OCI-LY7 (cell line): ENCODE measurements around the gene KIF16B. TPM values are rescaled to one million over a fixed set of nuclear protein-coding genes. Genes with fewer than 3 reads are reported as not detected.

ENCODE experiments used
- BruUV-seq: library from RNA; stranded (reverse); fragments of 400-500 nt; replicated peaks from 2 replicates; lab custom pipeline; 2021; lab: Mats Ljungman, UMichigan
- CTCF ChIA-PET: fragments of 300-600 bp; sonication (Branson Sonifier 250); formaldehyde crosslinking; loops from one replicate; lab custom pipeline; 2022; ENCODE audit warnings: antibody characterized with exemption; ENCODE audit not compliant: unreplicated experiment; lab: Charles Lee
- POLR2A ChIA-PET: fragments of 300-600 bp; sonication (Branson Sonifier 250); formaldehyde crosslinking; loops from one replicate; lab custom pipeline; 2022; ENCODE audit warnings: antibody characterized with exemption; lab: Charles Lee
- DNase-seq: peaks from one replicate; pipeline ENCODE4 v3.0.0-alpha.2; 2015; ENCODE audit warnings: low spot score
- H2AFZ ChIP-seq: fragments of 200-600 bp; sonication (generic), shearing (Covaris generic); 2 replicates; pipeline ENCODE4 v1.6.1; 2014; ENCODE audit warnings: mild to moderate bottlenecking, antibody characterized with exemption, low read length, moderate library complexity
- H3K27ac ChIP-seq: fragments of 200-600 bp; sonication (generic); 2 replicates; pipeline ENCODE4 v1.5.1; 2014; ENCODE audit warnings: mixed run types, low read depth, mild to moderate bottlenecking, moderate library complexity, low read length, inconsistent platforms; ENCODE audit not compliant: poor library complexity, severe bottlenecking
- H3K36me3 ChIP-seq: fragments of 200-600 bp; sonication (generic); 2 replicates; pipeline ENCODE4 v1.6.1; 2014; ENCODE audit warnings: mild to moderate bottlenecking, antibody characterized with exemption, low read length, moderate library complexity, mixed read lengths; ENCODE audit not compliant: insufficient read depth
- H3K4me1 ChIP-seq: fragments of 200-600 bp; sonication (generic); 2 replicates; pipeline ENCODE4 v1.5.1; 2014; ENCODE audit warnings: mild to moderate bottlenecking, low read length; ENCODE audit not compliant: insufficient read depth, poor library complexity, severe bottlenecking
- H3K4me2 ChIP-seq: fragments of 200-600 bp; sonication (generic); 2 replicates; pipeline ENCODE4 v1.6.1; 2014; ENCODE audit warnings: mild to moderate bottlenecking, low read length
- H3K4me3 ChIP-seq: fragments of 200-600 bp; sonication (generic); 2 replicates; pipeline ENCODE4 v1.5.1; 2014; ENCODE audit warnings: mild to moderate bottlenecking, low read depth, low read length; ENCODE audit not compliant: poor library complexity, severe bottlenecking
- H3K79me2 ChIP-seq: fragments of 200-600 bp; sonication (generic); 2 replicates; pipeline ENCODE4 v1.6.1; 2016; ENCODE audit warnings: low read depth, mild to moderate bottlenecking, low read length, moderate library complexity, mixed read lengths; ENCODE audit not compliant: insufficient read depth
- H3K9me2 ChIP-seq: fragments of 200-600 bp; sonication (generic); 2 replicates; pipeline ENCODE4 v1.6.1; 2016; ENCODE audit warnings: mild to moderate bottlenecking, low read length, mixed read lengths; ENCODE audit not compliant: insufficient read depth
- H3K9me3 ChIP-seq: fragments of 200-600 bp; sonication (generic); 2 replicates; pipeline ENCODE4 v1.6.1; 2014; ENCODE audit warnings: mild to moderate bottlenecking, mixed run types, low read length, mixed read lengths
- H4K20me1 ChIP-seq: fragments of 200-600 bp; sonication (generic); 2 replicates; pipeline ENCODE4 v1.6.1; 2014; ENCODE audit warnings: mild to moderate bottlenecking, antibody characterized with exemption, low read length, moderate library complexity, mixed read lengths; ENCODE audit not compliant: insufficient read depth
- CTCF ChIP-seq: fragments of 200-600 bp; sonication (generic); conservative IDR thresholded peaks from 2 replicates; pipeline ENCODE4 v1.5.1; 2014; ENCODE audit warnings: mild to moderate bottlenecking, antibody characterized with exemption, low read length, moderate library complexity, mixed read lengths
- EZH2phosphoT487 ChIP-seq: fragments of 200-600 bp; sonication (generic); IDR thresholded peaks from 2 replicates; pipeline ENCODE4 v1.6.1; 2018; ENCODE audit warnings: low read depth, borderline replicate concordance, mild to moderate bottlenecking, mixed run types, antibody characterized with exemption, low read length, moderate library complexity, mixed read lengths
- intact Hi-C: fragments of 100-400 bp; cut with micrococcal nuclease; formaldehyde crosslinking; loops from one replicate; pipeline ENCODE4 v1.10.0; 2022; ENCODE audit not compliant: unreplicated experiment
- total RNA-seq, 2 experiments: library from RNA; depleted of rRNA in 1 of 2; stranded (reverse); fragments of >200 nt in 1 of 2; shearing (Covaris generic) in 1 of 2; gene quantifications; 2 replicates each; pipeline ENCODE4 v1.2.3, GENCODE V29; 2014 to 2022

The KIF16B gene
- total RNA-seq, 2 experiments from 2014 or later = 6.2 to 11.2 TPM

DNA sequence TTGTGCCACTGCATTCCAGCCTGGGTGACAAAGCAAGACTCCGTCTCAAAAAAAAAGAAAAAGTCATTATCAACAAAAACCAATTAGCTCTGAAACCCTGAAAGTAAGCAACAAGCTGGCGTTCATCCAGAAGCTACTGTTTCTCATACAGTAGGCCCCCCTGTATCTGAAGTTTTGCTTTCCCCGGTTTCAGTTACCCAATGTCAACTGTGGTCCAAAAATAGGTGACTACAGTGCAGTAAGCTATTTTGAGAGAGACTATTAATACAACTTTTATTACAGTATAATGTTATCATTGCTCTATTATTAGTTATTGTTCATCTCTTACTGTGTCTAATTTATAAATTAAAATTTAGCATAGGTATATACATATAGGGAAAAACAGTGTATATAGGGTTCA lies 135.1 kb downstream of the KIF16B start:
- Histone ChIP-seq H3K4me1 (no peaks in the 10 kb centered on the region), H4K20me1 (no peaks in the 10 kb centered on the region), H3K4me3 (no peak overlapping the region), H3K36me3 (no peaks in the 10 kb centered on the region), H3K9me2 (no peaks in the 10 kb centered on the region), H3K4me2 (no peak overlapping the region), H3K9me3 (no peaks in the 10 kb centered on the region), H3K79me2 (no peaks in the 10 kb centered on the region), H2AFZ (no peak overlapping the region), H3K27ac (no peak overlapping the region)
- CTCF ChIA-PET = no interaction called here
- DNase-seq = no peak
- TF ChIP-seq EZH2phosphoT487 (no peak), CTCF (no peak)
- no TSS peak for BruUV-seq
- POLR2A ChIA-PET = interaction anchor here (0.6 kb wide), 1 partner anchor 803 kb away, joined by 7 read pairs; no protein-coding TSS in a partner anchor
- intact Hi-C loops = no loop called here

DNA sequence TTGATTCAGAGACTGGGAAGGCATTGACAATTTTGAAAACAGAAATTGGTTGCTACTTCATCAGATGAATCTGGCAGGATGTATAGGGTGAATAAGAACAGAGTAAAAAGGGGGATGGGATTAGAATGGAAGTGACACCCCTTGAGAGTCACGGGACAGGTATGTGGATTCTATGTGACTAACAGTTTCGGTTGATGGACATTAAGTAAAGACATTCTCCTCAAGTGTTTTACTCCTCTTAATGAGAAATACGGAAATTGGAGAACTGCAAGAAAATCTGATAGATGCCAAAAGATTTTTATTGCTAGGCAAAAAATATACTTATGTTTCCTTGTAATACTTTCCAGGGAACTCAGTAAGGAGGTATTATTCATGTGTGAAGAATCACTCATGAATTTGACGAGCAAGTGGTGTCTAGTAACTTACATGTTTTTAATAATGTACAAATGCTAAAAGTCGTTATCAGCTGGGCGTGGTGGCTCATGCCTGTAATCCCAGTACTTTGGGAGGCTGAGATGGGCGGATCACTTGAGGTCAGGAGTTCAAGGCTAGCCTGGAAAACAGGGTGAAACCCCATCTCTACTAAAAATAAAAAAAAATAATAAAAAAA lies 135.8 kb downstream of the KIF16B start:
- ChIA-PET POLR2A (interaction anchor here (0.6 kb wide), 1 partner anchor 802 kb away, joined by 7 read pairs; no protein-coding TSS in a partner anchor), CTCF (no interaction called here)
- H3K4me3 ChIP-seq = no peak overlapping the region
- intact Hi-C loops = no loop called here
- H3K27ac ChIP-seq = no peak overlapping the region
- no peaks in the 10 kb centered on the region for H3K79me2 ChIP-seq
- no peaks in the 10 kb centered on the region for H3K4me1 ChIP-seq
- no peak for TF ChIP-seq EZH2phosphoT487
- no peak for TF ChIP-seq CTCF
- H3K9me2 ChIP-seq = no peaks in the 10 kb centered on the region
- no peak overlapping the region for H2AFZ ChIP-seq
- no peak for DNase-seq
- no peaks in the 10 kb centered on the region for H3K9me3 ChIP-seq
- H4K20me1 ChIP-seq = no peaks in the 10 kb centered on the region
- no TSS peak for BruUV-seq
- no peaks in the 10 kb centered on the region for H3K36me3 ChIP-seq
- H3K4me2 ChIP-seq = no peak overlapping the region

DNA sequence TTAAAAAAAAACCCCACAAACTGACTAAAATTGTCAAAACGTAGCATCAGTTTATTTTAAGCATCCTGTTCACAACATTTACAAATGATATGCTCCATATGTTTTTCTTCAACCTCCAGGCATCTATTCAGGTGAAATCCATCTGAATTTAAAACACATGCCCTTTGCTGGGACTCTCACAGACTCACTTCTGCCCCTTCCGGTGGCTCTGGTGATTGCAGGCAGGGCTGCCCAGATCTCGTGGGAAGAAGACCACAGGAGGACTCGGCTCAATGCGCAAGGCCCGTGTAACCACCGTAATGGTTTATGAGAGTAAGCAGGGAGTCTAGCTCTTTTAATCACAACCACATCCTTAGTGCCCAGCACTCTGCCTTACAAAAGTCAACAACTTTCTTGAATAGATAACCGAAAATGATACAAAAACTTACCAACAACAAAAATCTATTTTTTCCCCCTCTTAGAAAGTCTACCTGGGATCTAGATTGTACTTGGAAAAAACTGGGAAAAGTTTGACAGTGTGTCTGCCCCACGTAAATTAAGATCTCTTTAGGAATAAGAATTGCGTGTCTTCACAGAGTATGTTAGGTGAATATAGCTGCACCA lies 139.1 kb downstream of the KIF16B start:
- Histone ChIP-seq H4K20me1 (no peaks in the 10 kb centered on the region), H3K9me2 (no peaks in the 10 kb centered on the region), H3K27ac (no peak overlapping the region), H3K4me2 (no peak overlapping the region), H3K36me3 (no peaks in the 10 kb centered on the region), H3K9me3 (no peaks in the 10 kb centered on the region), H3K79me2 (no peaks in the 10 kb centered on the region), H3K4me3 (no peak overlapping the region), H2AFZ (no peak overlapping the region), H3K4me1 (no peaks in the 10 kb centered on the region)
- CTCF ChIA-PET = interaction anchor here (0.5 kb wide), 1 partner anchor 146 kb away, joined by 3 read pairs; no protein-coding TSS in a partner anchor
- TF ChIP-seq CTCF = peak; percentile 87
- no peak for TF ChIP-seq EZH2phosphoT487
- POLR2A ChIA-PET = interaction anchor here (1.3 kb wide), 1 partner anchor 14 kb away, joined by 3 read pairs; no protein-coding TSS in a partner anchor
- DNase-seq = peak; percentile 66
- intact Hi-C loops = no loop called here
- BruUV-seq = no TSS peak
